ENCODE data around the gene IL17REL. TPM values are rescaled to one million over a fixed set of nuclear protein-coding genes. Genes with fewer than 3 reads are reported as not detected.

Gene IL17REL
- total and polyA plus RNA-seq, 2 of the 13 experiments (the other 11 are each of a cell fraction or from before 2014, with no cell fraction given): not detected

- TF ChIP-seq MYNN (CRISPR knock-in tag; IDR thresholded peaks at IDR 0.05; ENCODE audit: low read depth): no peak
- TF ChIP-seq ZBTB8A (CRISPR knock-in tag; IDR thresholded peaks at IDR 0.05; ENCODE audit: borderline replicate concordance, low read depth): no peak
- TF ChIP-seq ZBTB10 (CRISPR knock-in tag; IDR thresholded peaks at IDR 0.05; ENCODE audit: borderline replicate concordance): no peak
- TF ChIP-seq ARID3A (IDR thresholded peaks at IDR 0.05; ENCODE audit: low read depth, low read length): no peak
- no peak for TF ChIP-seq MED13 (CRISPR knock-in tag; IDR thresholded peaks at IDR 0.05)
- TF ChIP-seq TFDP1 (CRISPR knock-in tag; IDR thresholded peaks at IDR 0.05; ENCODE audit: borderline replicate concordance): no peak
- no peak for TF ChIP-seq HIC2 (CRISPR knock-in tag; IDR thresholded peaks at IDR 0.05; ENCODE audit: low read depth)
Measured at GRCh38 chr22:49948116-49948957, 64.2 kb downstream of the IL17REL start (continued).

Data from HepG2 (cell line).